ENCODE data around the gene ATP6V1B1.

Gene ATP6V1B1

DNA sequence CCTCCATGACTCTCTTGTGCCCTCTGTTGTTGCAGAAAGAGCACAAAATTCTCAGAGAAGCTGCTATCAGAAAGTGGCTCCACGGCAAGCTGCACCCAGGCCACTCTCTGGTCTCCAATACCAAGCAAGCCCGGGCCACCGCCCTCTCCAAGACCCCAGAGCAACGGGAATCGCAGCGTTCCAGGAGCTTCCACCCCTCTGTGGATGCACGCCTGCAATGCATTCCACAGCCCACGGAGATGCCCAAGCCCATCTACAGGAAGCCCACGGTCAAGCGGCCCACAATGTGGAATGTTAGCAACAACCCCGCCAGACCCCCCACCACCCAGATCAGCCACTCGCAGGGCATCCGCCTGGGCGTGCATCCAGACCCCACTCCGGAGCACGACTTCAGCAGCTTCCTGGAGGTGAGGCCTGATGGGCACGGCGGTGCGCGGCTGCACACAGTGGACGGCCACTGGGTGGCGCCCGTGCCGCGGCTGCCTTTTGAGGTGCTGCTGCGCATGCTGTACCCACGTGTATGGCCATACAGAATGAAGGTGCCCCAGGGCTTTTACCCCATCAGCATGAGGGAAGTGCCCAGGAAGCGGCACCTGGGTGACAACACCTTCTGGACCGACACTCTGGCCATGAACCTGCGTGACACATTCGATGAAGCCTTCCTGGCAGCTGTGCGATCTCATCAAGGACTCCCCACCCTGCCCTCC is 49.0 kb downstream of the ATP6V1B1 start:
- no peak for TF ChIP-seq TCF12 (IDR thresholded peaks at IDR 0.05; ENCODE audit: low read depth)
- no peak for TF ChIP-seq YY1 (IDR thresholded peaks at IDR 0.05; ENCODE audit: low read depth)
- TF ChIP-seq EGR1 (IDR thresholded peaks at IDR 0.05) = no peak
- no peak; the same call in 1 of the 2 replicates for TF ChIP-seq RAD21 (IDR thresholded peaks at IDR 0.05; ENCODE audit: low read depth)
- TF ChIP-seq FOXM1 (IDR thresholded peaks at IDR 0.05; ENCODE audit: borderline replicate concordance, low read depth) = no peak
- TF ChIP-seq, protein P1, sequence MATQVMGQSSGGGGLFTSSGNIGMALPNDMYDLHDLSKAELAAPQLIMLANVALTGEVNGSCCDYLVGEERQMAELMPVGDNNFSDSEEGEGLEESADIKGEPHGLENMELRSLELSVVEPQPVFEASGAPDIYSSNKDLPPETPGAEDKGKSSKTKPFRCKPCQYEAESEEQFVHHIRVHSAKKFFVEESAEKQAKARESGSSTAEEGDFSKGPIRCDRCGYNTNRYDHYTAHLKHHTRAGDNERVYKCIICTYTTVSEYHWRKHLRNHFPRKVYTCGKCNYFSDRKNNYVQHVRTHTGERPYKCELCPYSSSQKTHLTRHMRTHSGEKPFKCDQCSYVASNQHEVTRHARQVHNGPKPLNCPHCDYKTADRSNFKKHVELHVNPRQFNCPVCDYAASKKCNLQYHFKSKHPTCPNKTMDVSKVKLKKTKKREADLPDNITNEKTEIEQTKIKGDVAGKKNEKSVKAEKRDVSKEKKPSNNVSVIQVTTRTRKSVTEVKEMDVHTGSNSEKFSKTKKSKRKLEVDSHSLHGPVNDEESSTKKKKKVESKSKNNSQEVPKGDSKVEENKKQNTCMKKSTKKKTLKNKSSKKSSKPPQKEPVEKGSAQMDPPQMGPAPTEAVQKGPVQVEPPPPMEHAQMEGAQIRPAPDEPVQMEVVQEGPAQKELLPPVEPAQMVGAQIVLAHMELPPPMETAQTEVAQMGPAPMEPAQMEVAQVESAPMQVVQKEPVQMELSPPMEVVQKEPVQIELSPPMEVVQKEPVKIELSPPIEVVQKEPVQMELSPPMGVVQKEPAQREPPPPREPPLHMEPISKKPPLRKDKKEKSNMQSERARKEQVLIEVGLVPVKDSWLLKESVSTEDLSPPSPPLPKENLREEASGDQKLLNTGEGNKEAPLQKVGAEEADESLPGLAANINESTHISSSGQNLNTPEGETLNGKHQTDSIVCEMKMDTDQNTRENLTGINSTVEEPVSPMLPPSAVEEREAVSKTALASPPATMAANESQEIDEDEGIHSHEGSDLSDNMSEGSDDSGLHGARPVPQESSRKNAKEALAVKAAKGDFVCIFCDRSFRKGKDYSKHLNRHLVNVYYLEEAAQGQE (IDR thresholded peaks at IDR 0.05; ENCODE audit: low read depth) = no peak
- no peak for TF ChIP-seq MAX (IDR thresholded peaks at IDR 0.05)
- TF ChIP-seq EP300 (IDR thresholded peaks at IDR 0.05; ENCODE audit: borderline replicate concordance) = no peak
- TF ChIP-seq NFIC (IDR thresholded peaks at IDR 0.05) = no peak
- no peak for TF ChIP-seq CEBPB (IDR thresholded peaks at IDR 0.05)
- no peak for TF ChIP-seq USF1 (IDR thresholded peaks at IDR 0.05)
- TF ChIP-seq CREB1 (IDR thresholded peaks at IDR 0.05; ENCODE audit: low read depth) = no peak
- TF ChIP-seq ZBTB7A (IDR thresholded peaks at IDR 0.05; ENCODE audit: low read depth) = no peak
- no peak for TF ChIP-seq TEAD4 (IDR thresholded peaks at IDR 0.05)
- TF ChIP-seq TAF1 (IDR thresholded peaks at IDR 0.05; ENCODE audit: low read depth) = no peak

DNA sequence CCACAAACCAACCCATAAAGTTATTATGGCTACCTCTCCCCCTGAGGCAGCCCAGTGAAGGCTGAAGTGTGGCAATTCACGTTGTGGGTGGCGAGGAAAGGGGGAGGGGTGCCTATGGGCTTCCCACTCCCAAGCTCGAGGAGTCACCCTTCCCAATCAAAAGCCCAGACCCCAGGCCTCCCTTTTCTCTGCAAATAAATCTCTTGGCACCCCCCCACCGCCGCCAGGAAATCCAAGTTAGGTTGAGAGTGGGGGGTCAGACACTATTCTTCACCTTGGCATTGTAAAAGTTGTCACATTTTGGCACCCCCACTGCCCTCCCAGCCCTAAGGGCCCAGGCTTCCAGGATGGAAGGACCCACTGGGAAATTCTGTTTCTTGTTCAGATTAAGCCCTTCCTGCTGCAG is 49.6 kb downstream of the ATP6V1B1 start:
- TF ChIP-seq FOXM1 (IDR thresholded peaks at IDR 0.05; ENCODE audit: borderline replicate concordance, low read depth) = no peak
- TF ChIP-seq, protein P1 (IDR thresholded peaks at IDR 0.05; ENCODE audit: low read depth) = no peak
- no peak for TF ChIP-seq YY1 (IDR thresholded peaks at IDR 0.05; ENCODE audit: low read depth)
- no peak for TF ChIP-seq EP300 (IDR thresholded peaks at IDR 0.05; ENCODE audit: borderline replicate concordance)
- no peak for TF ChIP-seq EGR1 (IDR thresholded peaks at IDR 0.05)
- TF ChIP-seq ZBTB7A (IDR thresholded peaks at IDR 0.05; ENCODE audit: low read depth) = no peak
- no peak for TF ChIP-seq MAX (IDR thresholded peaks at IDR 0.05)
- no peak for TF ChIP-seq TEAD4 (IDR thresholded peaks at IDR 0.05)
- no peak for TF ChIP-seq USF1 (IDR thresholded peaks at IDR 0.05)

DNA sequence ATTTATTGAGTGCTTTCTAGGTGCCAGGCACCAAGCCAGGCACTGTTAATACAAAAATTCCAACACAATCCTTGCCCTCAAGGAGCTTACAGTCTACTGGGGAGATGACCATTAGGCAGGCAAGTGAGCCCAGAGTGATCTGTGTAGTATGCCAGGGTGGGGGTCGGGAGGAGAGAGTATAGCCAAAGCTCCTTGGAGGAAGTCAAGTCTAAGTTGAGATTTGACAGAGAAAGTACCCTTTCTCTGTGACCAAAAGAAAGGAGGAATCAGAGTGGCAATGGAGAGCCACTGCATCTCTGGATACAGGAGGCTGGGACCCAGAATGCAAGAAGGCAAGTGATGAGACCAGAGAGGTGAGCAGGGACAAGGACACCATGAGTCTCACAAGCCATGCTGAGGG is 50.3 kb downstream of the ATP6V1B1 start:
- TF ChIP-seq CREB1 (IDR thresholded peaks at IDR 0.05; ENCODE audit: low read depth) (no peak), TAF1 (IDR thresholded peaks at IDR 0.05; ENCODE audit: low read depth) (no peak), CEBPB (IDR thresholded peaks at IDR 0.05) (no peak), USF1 (IDR thresholded peaks at IDR 0.05) (no peak), TEAD4 (IDR thresholded peaks at IDR 0.05) (no peak), MAX (IDR thresholded peaks at IDR 0.05) (no peak), ZBTB7A (IDR thresholded peaks at IDR 0.05; ENCODE audit: low read depth) (no peak), FOXM1 (IDR thresholded peaks at IDR 0.05; ENCODE audit: borderline replicate concordance, low read depth) (no peak), TCF12 (IDR thresholded peaks at IDR 0.05; ENCODE audit: low read depth) (no peak), NFIC (IDR thresholded peaks at IDR 0.05) (no peak), EGR1 (IDR thresholded peaks at IDR 0.05) (no peak), EP300 (IDR thresholded peaks at IDR 0.05; ENCODE audit: borderline replicate concordance) (no peak), RAD21 (IDR thresholded peaks at IDR 0.05; ENCODE audit: low read depth) (no peak), YY1 (IDR thresholded peaks at IDR 0.05; ENCODE audit: low read depth) (no peak)
- TF ChIP-seq, protein P1 (IDR thresholded peaks at IDR 0.05; ENCODE audit: low read depth) = no peak
